OCI-LY1 (cell line): ENCODE data around the gene KRTAP9-1.

Experiments
- H2AFZ ChIP-seq: fragments of 200-600 bp; sonication (generic), shearing (Covaris generic); 2 replicates; pipeline ENCODE4 v1.6.0; 2014; ENCODE audit warnings: antibody characterized with exemption, mild to moderate bottlenecking, low read length
- H3F3A ChIP-seq: fragments of 200-600 bp; sonication (generic), shearing (Covaris generic); 2 replicates; pipeline ENCODE4 v1.6.0; 2014; ENCODE audit warnings: mild to moderate bottlenecking, antibody characterized with exemption, low read length, moderate library complexity; ENCODE audit not compliant: insufficient read depth
- H3K27ac ChIP-seq: fragments of 200-600 bp; sonication (generic); 2 replicates; pipeline ENCODE4 v1.5.1; 2014; ENCODE audit warnings: low read length, mixed run types, mild to moderate bottlenecking, low read depth; ENCODE audit not compliant: poor library complexity, severe bottlenecking
- H3K27me3 ChIP-seq: fragments of 200-600 bp; sonication (generic); 2 replicates; pipeline ENCODE4 v1.6.0; 2014; ENCODE audit warnings: antibody characterized with exemption, mild to moderate bottlenecking, low read length, moderate library complexity; ENCODE audit not compliant: insufficient read depth
- H3K36me3 ChIP-seq: fragments of 200-600 bp; sonication (generic); 2 replicates; pipeline ENCODE4 v1.6.1; 2014; ENCODE audit warnings: mild to moderate bottlenecking, antibody characterized with exemption, low read length, moderate library complexity, mixed read lengths; ENCODE audit not compliant: insufficient read depth
- H3K4me1 ChIP-seq: fragments of 200-600 bp; sonication (generic); 2 replicates; pipeline ENCODE4 v1.5.1; 2014; ENCODE audit warnings: mild to moderate bottlenecking, low read length, moderate library complexity; ENCODE audit not compliant: insufficient read depth, severe bottlenecking
- H3K4me2 ChIP-seq: fragments of 200-600 bp; sonication (generic), shearing (Covaris generic); 2 replicates; pipeline ENCODE4 v1.6.1; 2014; ENCODE audit warnings: low read length
- H3K4me3 ChIP-seq: fragments of 200-600 bp; sonication (generic); 2 replicates; pipeline ENCODE4 v1.5.1; 2014; ENCODE audit warnings: low read length, low read depth, mild to moderate bottlenecking, mixed read lengths; ENCODE audit not compliant: poor library complexity, severe bottlenecking
- H3K79me2 ChIP-seq: fragments of 200-600 bp; shearing (Covaris generic); 2 replicates; pipeline ENCODE4 v1.6.1; 2016; ENCODE audit warnings: mixed run types, low read length, mixed read lengths; ENCODE audit not compliant: insufficient read depth
- H3K9ac ChIP-seq: fragments of 200-600 bp; sonication (generic), shearing (Covaris generic); 2 replicates; pipeline ENCODE4 v1.6.1; 2014; ENCODE audit warnings: mild to moderate bottlenecking, low read length, mixed read lengths
- H3K9me2 ChIP-seq: fragments of 200-600 bp; sonication (generic), shearing (Covaris generic); 2 replicates; pipeline ENCODE4 v1.6.1; 2014; ENCODE audit warnings: low read depth, mild to moderate bottlenecking, low read length, mixed read lengths
- H3K9me3 ChIP-seq: fragments of 200-600 bp; shearing (Covaris generic); 2 replicates; pipeline ENCODE4 v1.6.1; 2014; ENCODE audit warnings: low read length, mixed read lengths
- H4K20me1 ChIP-seq: fragments of 200-600 bp; sonication (generic), shearing (Covaris generic); 2 replicates; pipeline ENCODE4 v1.6.0; 2016; ENCODE audit warnings: mild to moderate bottlenecking, low read length; ENCODE audit not compliant: insufficient read depth
- EZH2 ChIP-seq: fragments of 200-600 bp; sonication (generic), shearing (Covaris generic); IDR thresholded peaks from 2 replicates; pipeline ENCODE4 v1.8.0; 2017; ENCODE audit warnings: borderline replicate concordance, mixed run types, mild to moderate bottlenecking, antibody characterized with exemption, low read length, moderate library complexity, mixed read lengths
- TF ChIP-seq, protein P1 (sequence below): fragments of 200-600 bp; sonication (generic), shearing (Covaris generic); IDR thresholded peaks from 2 replicates; pipeline ENCODE4 v1.5.1; 2017; ENCODE audit warnings: mild to moderate bottlenecking, antibody characterized with exemption, low read length, moderate library complexity, mixed read lengths

The KRTAP9-1 gene

GRCh38 chr17:41176744-41177387, 12.8 kb upstream of the KRTAP9-1 start:
- TF ChIP-seq, protein P1, sequence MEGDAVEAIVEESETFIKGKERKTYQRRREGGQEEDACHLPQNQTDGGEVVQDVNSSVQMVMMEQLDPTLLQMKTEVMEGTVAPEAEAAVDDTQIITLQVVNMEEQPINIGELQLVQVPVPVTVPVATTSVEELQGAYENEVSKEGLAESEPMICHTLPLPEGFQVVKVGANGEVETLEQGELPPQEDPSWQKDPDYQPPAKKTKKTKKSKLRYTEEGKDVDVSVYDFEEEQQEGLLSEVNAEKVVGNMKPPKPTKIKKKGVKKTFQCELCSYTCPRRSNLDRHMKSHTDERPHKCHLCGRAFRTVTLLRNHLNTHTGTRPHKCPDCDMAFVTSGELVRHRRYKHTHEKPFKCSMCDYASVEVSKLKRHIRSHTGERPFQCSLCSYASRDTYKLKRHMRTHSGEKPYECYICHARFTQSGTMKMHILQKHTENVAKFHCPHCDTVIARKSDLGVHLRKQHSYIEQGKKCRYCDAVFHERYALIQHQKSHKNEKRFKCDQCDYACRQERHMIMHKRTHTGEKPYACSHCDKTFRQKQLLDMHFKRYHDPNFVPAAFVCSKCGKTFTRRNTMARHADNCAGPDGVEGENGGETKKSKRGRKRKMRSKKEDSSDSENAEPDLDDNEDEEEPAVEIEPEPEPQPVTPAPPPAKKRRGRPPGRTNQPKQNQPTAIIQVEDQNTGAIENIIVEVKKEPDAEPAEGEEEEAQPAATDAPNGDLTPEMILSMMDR, result no peak
- no peak for TF ChIP-seq EZH2
- no peaks in the 10 kb centered on the region for H3K79me2 ChIP-seq
- no peaks in the 10 kb centered on the region for H3K27me3 ChIP-seq
- H2AFZ ChIP-seq, result no peak overlapping the region
- H3K9me3 ChIP-seq, result no peaks in the 10 kb centered on the region
- no peak overlapping the region for H3K4me2 ChIP-seq
- no peaks in the 10 kb centered on the region for H3K4me1 ChIP-seq
- H3K27ac ChIP-seq, result no peak overlapping the region
- no peak overlapping the region for H3K4me3 ChIP-seq
- no peaks in the 10 kb centered on the region for H3K36me3 ChIP-seq
- H3F3A ChIP-seq, result no peaks in the 10 kb centered on the region
- no peaks in the 10 kb centered on the region for H4K20me1 ChIP-seq
- H3K9ac ChIP-seq, result no peak overlapping the region
- no peaks in the 10 kb centered on the region for H3K9me2 ChIP-seq

DNA sequence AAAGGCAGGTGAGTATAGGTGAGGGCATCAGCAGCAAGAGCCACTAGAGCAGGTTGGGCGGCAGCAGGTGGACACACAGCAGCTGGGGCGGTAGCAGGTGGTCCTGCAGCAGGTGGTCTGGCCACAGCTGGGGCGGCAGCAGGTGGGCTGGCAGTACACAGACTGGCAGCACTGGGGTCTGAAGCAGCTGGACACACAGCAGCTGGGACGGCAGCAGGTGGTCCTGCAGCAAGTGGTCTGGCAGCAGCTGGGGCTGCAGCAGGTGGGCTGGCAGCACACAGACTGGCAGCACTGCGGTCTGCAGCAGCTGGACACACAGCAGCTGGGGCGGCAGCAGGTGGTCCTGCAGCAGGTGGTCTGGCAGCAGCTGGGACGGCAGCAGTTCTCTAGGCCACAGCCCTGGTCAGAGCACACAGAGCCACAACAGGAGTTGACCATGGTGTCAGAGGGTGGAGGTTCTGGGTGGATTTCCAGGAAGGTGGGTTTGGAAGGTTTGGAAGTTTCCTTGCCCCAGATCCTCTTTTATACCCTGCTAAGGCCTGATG, 11.9 kb upstream of the KRTAP9-1 start, which contains the start of gene KRTAP4-2:
KRTAP4-2 (minus strand) TSS at position 495 of the 545 bp plus-strand sequence; CDS start at position 438, 57 bp downstream.
- Histone ChIP-seq H3K9ac (no peak within 1 kb of the TSS), H4K20me1 (no peaks in the 10 kb centered on the region), H3K9me2 (no peaks in the 10 kb centered on the region), H3K27ac (no peak within 1 kb of the TSS), H3K36me3 (no peaks in the 10 kb centered on the region), H3K27me3 (no peaks in the 10 kb centered on the region), H2AFZ (no peak within 1 kb of the TSS), H3K4me1 (no peaks in the 10 kb centered on the region), H3K9me3 (no peaks in the 10 kb centered on the region), H3K79me2 (no peaks in the 10 kb centered on the region), H3F3A (no peaks in the 10 kb centered on the region), H3K4me2 (no peak within 1 kb of the TSS), H3K4me3 (no peak within 1 kb of the TSS)
- TF ChIP-seq, protein P1, result no peak
- TF ChIP-seq EZH2, result no peak

GRCh38 chr17:41178341-41178740, 11.3 kb upstream of the KRTAP9-1 start:
- Histone ChIP-seq H3F3A (no peaks in the 10 kb centered on the region), H3K9me2 (no peaks in the 10 kb centered on the region), H3K9me3 (no peaks in the 10 kb centered on the region), H3K9ac (no peak overlapping the region), H3K79me2 (no peaks in the 10 kb centered on the region), H3K4me1 (no peaks in the 10 kb centered on the region), H3K27ac (no peak overlapping the region), H3K4me3 (no peak overlapping the region), H4K20me1 (no peaks in the 10 kb centered on the region), H3K36me3 (no peaks in the 10 kb centered on the region), H3K4me2 (no peak overlapping the region), H2AFZ (no peak overlapping the region), H3K27me3 (no peaks in the 10 kb centered on the region)
- no peak for TF ChIP-seq EZH2
- TF ChIP-seq, protein P1, result no peak
